Common myeloid progenitor, CD34-positive (primary cell): ENCODE measurements around the gene HSD11B1L.
"Not testable (repeated sequence)": the region's sequence is repeated elsewhere in the genome, so short reads cannot be mapped to it uniquely, and the experiment has no call there.

ENCODE experiments used
- CTCF ChIA-PET: fragments of 350-600 bp; sonication (Branson Sonifier 250); formaldehyde crosslinking; loops from one replicate; lab custom pipeline; 2021; ENCODE audit warnings: antibody characterized with exemption; lab: Charles Lee
- POLR2A ChIA-PET: fragments of 350-600 bp; sonication (Branson Sonifier 250); formaldehyde crosslinking; loops from one replicate; lab custom pipeline; 2021; ENCODE audit warnings: antibody characterized with exemption; lab: Charles Lee
- DNase-seq, 3 donors: peaks; one replicate each; pipeline versions ENCODE4 v3.0.0 to v3.0.0-alpha.2; 2013
- H3K27ac ChIP-seq, 2 experiments: 1 replicate in 1 of 2; 2 replicates in 1 of 2; pipeline ENCODE4 v1.7.0; 2013; ENCODE audit warnings: inconsistent platforms in 2 of 2, low read length in 2 of 2, mild to moderate bottlenecking in 2 of 2, low read depth in 1 of 2, moderate library complexity in 1 of 2; ENCODE audit not compliant: severe bottlenecking in 2 of 2, insufficient read depth in 1 of 2, poor library complexity in 1 of 2
- H3K27me3 ChIP-seq, 5 experiments: replicated peaks in 2 of 5; 1 replicate in 3 of 5; 2 replicates in 2 of 5; pipeline versions ENCODE4 v1.6.1 to v1.7.0; 2013; ENCODE audit warnings: low read length in 4 of 5, mild to moderate bottlenecking in 2 of 5, moderate library complexity in 2 of 5, inconsistent platforms in 1 of 5; ENCODE audit not compliant: insufficient read depth in 5 of 5, control insufficient read depth in 4 of 5
- H3K36me3 ChIP-seq, 4 experiments: 1 replicate in 2 of 4; 2 replicates in 2 of 4; pipeline versions ENCODE4 v1.6.1 to v1.7.0; 2013; ENCODE audit warnings: low read length in 3 of 4, control low read depth in 1 of 4, mild to moderate bottlenecking in 1 of 4; ENCODE audit not compliant: control insufficient read depth in 4 of 4, insufficient read depth in 4 of 4
- H3K4me1 ChIP-seq, 4 experiments: 1 replicate in 3 of 4; 2 replicates in 1 of 4; pipeline versions ENCODE4 v1.6.1 to v1.7.1; 2013; ENCODE audit warnings: low read length in 3 of 4, mild to moderate bottlenecking in 3 of 4, control low read depth in 1 of 4, inconsistent platforms in 1 of 4, moderate library complexity in 1 of 4; ENCODE audit not compliant: control insufficient read depth in 4 of 4, insufficient read depth in 4 of 4; ENCODE audit errors: control extremely low read depth in 1 of 4
- H3K4me3 ChIP-seq, 7 experiments: 1 replicate in 4 of 7; 2 replicates in 3 of 7; pipeline versions ENCODE4 v1.5.1 to v1.7.0; 2013; ENCODE audit warnings: mild to moderate bottlenecking in 7 of 7, low read length in 6 of 7, moderate library complexity in 6 of 7, inconsistent platforms in 2 of 7, low read depth in 2 of 7, control low read depth in 1 of 7; ENCODE audit not compliant: insufficient read depth in 4 of 7, control insufficient read depth in 1 of 7; ENCODE audit errors: extremely low read depth in 1 of 7
- H3K9me3 ChIP-seq, 5 experiments: 1 replicate in 4 of 5; 2 replicates in 1 of 5; pipeline versions ENCODE4 v1.6.1 to v1.7.1; 2013; ENCODE audit warnings: low read length in 4 of 5, mild to moderate bottlenecking in 2 of 5, inconsistent platforms in 1 of 5, low read depth in 1 of 5, moderate library complexity in 1 of 5; ENCODE audit not compliant: control insufficient read depth in 4 of 5, insufficient read depth in 2 of 5; ENCODE audit errors: control extremely low read depth in 1 of 5
- WGBS: methylation state at CpG from one replicate; pipeline ENCODE4 v1.1.5; 2013; ENCODE audit not compliant: insufficient coverage; 5-methylcytosine and 5-hydroxymethylcytosine counted together

The HSD11B1L gene

DNA sequence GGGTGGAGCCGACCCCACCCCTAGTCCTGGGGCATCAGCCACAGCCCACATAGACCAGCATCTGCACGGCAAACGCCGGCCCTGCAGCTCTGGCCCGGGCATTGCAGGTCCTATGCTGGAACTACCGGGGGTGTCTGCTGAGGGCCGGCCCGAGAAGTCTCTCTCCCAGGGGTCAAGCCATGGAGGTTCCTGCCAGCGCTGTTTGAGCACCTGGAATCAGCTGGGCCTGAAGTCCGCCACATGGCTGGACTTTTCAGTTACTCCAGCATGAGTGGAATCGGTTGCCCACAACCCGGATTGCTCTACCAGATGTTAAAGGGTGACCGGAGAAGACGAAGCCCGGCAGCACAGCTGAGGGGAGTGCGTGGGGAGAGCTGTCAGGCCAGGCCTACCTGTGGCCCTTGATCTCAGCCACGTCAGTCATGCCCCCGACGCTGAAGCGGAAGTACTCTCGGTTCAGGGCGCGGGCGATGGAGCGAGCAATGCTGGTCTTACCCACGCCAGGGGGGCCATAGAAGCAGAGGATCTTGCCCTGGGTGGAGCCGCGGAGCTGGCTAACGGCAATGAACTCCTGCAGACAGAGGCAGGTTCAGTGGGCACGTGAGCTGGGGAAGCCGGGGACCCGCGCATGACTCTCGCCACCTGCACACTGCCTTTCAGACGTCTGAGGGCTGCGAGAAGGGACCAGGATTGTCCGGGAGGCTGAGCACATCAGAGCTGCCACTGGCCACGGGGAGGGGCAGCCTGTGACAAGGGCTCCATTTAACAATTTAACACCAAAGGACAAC, 18.0 kb downstream of the HSD11B1L start:
- H3K36me3 ChIP-seq, result peaks cover 2 to 75% (median 55%) of the 10 kb centered on the region in 4 experiments
- no peaks in the 10 kb centered on the region for H3K4me1 ChIP-seq
- ChIA-PET CTCF (interaction anchor here (1.2 kb wide), 1 partner anchor 9 kb away, joined by 6 read pairs; the partner anchor contains the start of gene RPL36), POLR2A (interaction anchor here (0.6 kb wide), 1 partner anchor 11 kb away, joined by 5 read pairs; no protein-coding TSS in a partner anchor)
- no peak for DNase-seq
- WGBS, result 94% methylated on average over 35 of the region's 38 CpGs
- no peak overlapping the region for H3K27ac ChIP-seq
- H3K27me3 ChIP-seq, result no peaks in the 10 kb centered on the region
- H3K9me3 ChIP-seq, result peaks cover 0 to 3% (median 0%) of the 10 kb centered on the region in 5 experiments
- no peak overlapping the region for H3K4me3 ChIP-seq

DNA sequence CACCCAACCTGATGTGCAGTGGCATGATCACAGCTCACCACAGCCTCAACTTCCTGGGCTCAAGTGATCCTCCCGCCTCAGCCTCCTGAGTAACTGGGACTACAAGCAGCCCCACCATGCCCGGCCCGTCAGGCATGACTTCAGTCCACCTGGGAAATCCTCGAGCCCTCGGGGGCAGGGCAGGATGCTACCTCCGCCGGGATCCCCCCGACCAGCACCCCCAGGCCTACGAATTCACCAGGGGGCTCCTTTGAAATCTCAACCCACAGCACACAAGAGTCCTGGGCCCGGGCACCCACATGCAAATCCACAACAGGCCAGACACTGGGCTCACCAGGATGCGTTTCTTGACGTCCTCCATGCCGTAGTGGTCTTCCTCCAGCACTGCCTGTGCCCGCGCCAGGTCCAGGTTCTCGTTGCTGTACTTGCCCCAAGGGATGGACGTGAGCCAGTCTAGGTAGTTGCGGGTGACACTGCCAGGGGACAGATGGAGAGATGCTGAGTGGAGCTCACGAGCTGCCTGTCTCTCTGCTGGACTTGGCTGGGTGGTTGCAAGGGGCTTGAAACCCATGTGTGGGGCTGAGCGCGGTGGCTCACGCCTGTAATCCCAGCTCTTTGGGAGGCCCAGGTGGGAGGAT, 19.7 kb downstream of the HSD11B1L start:
- ChIA-PET POLR2A (no interaction called here), CTCF (interaction anchor here (1.5 kb wide), 1 partner anchor 11 kb away, joined by 4 read pairs; no protein-coding TSS in a partner anchor)
- 97% methylated on average over 19 of the region's 22 CpGs for WGBS
- Histone ChIP-seq H3K27me3 (no peaks in the 10 kb centered on the region), H3K9me3 (peaks cover 0 to 3% (median 0%) of the 10 kb centered on the region in 5 experiments), H3K27ac (no peak overlapping the region), H3K4me1 (no peaks in the 10 kb centered on the region), H3K4me3 (no peak overlapping the region), H3K36me3 (peaks cover 6 to 73% (median 51%) of the 10 kb centered on the region in 4 experiments)
- DNase-seq, result no peak

DNA sequence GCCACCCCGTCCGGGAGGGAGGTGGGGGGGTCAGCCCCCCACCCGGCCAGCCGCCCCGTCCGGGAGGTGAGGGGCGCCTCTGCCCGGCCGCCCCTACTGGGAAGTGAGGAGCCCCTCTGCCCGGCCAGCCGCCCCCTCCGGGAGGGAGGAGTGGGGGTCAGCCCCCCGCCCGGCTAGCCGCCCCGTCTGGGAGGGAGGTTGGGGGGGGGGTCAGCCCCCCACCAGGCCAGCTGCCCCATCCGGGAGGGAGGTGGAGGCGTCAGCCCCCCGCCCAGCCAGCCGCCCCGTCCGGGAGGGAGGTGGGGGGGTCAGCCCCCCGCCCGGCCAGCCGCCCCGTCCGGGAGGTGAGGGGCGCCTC, 21.2 kb downstream of the HSD11B1L start:
- H3K27ac ChIP-seq, POLR2A ChIA-PET, H3K27me3 ChIP-seq, DNase-seq, H3K9me3 ChIP-seq, H3K4me3 ChIP-seq, H3K4me1 ChIP-seq: not testable (repeated sequence)
- H3K36me3 ChIP-seq, result peaks cover 9 to 71% (median 54%) of the 10 kb centered on the region in 4 experiments
- WGBS, result no CpG with 5 or more reads among the region's 28 CpGs
- CTCF ChIA-PET, result interaction anchor here (1.0 kb wide), 1 partner anchor 12 kb away, joined by 3 read pairs; the partner anchor contains the start of gene RPL36

DNA sequence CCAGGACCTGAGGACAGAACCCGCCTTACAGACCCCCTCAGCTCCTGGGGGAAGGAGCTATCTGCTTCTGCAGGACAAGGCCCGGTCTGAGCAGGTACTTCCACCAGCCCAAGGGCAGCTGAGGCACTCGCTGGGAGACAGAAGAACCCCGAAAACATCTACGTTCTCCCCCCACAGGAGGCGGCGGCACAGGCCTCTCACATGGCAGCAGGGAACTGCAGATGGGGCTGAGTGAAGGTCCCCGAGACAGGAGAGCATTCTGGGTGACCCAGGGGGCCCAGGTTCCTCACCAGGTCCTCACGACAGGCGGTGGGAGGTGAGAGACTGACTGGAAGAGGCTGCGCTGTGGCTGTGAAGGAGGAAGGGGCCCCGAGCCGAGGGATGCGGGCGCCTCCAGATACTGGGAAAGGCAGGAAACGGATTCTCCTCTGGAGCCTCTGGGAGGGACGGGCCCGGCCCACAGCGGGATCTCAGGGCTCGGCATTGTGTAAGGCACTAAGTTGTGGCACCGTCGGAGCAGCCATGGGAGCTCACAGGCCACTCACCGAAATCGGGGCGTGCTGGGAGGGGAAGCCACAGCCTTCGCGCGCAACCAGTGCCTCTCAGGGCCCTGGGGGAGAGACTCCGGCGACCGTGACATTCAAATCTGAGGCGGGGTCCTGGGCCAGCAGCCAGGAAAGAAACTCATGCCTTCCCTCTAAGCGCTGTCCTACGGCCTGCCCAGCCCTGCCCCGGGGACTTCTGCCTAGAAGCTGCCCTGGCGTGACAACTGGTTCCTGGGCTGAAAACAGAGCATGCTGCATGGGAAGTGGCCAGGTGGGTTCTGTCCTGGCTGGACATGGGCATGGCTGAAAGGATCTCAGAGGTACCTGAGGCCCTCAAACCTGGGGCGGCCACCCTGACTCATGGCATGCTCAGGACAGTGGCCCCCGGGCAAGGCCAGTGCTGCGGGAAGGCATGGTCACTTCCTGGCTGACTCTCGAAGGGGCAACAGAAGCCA, 23.3 kb downstream of the HSD11B1L start:
- CTCF ChIA-PET, result interaction anchor here (0.7 kb wide), 1 partner anchor 1396 kb away, joined by 3 read pairs; no protein-coding TSS in a partner anchor

DNA sequence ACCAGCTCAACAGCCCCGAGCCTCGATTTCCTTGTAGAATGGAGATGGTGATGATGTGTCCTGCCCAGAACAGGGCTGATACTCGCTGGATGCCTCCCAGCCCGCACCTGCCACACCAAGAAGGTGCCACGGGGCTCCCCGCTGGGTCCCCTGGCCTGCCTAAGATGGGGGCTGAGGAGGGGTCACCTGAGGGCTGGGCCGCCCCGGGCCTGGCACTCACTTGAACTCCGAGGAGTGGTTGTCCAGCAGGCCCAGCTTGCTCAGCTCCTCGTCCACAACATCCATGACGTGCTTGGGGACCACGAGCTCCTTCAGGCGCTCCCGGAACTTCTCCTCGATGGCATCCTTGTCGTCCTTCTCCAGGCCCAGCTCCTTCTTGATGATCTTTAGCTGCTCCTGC, 24.7 kb downstream of the HSD11B1L start:
- peaks cover 0 to 3% (median 0%) of the 10 kb centered on the region in 5 experiments for H3K9me3 ChIP-seq
- H3K4me3 ChIP-seq, result no peak overlapping the region
- WGBS, result 97% methylated on average over 15 of the region's 16 CpGs
- ChIA-PET POLR2A (no interaction called here), CTCF (interaction anchor here (1.4 kb wide), 1 partner anchor 9 kb away, joined by 4 read pairs; no protein-coding TSS in a partner anchor)
- H3K27me3 ChIP-seq, result no peaks in the 10 kb centered on the region
- H3K4me1 ChIP-seq, result no peaks in the 10 kb centered on the region
- no peak overlapping the region for H3K27ac ChIP-seq
- no peak for DNase-seq
- peaks cover 9 to 67% (median 52%) of the 10 kb centered on the region in 4 experiments for H3K36me3 ChIP-seq

More for the DNA sequence above, 23.3 kb downstream of the HSD11B1L start:
- no peaks in the 10 kb centered on the region for H3K27me3 ChIP-seq
- no peak for DNase-seq
- no peak overlapping the region for H3K27ac ChIP-seq
- peaks cover 9 to 67% (median 55%) of the 10 kb centered on the region in 4 experiments for H3K36me3 ChIP-seq
- 98% methylated on average over 40 of the region's 40 CpGs for WGBS
- H3K4me1 ChIP-seq, result no peaks in the 10 kb centered on the region
- H3K9me3 ChIP-seq, result peaks cover 0 to 3% (median 0%) of the 10 kb centered on the region in 5 experiments
- no peak overlapping the region for H3K4me3 ChIP-seq
- POLR2A ChIA-PET, result interaction anchor here (0.7 kb wide), 1 partner anchor 109 kb away, joined by 3 read pairs; no protein-coding TSS in a partner anchor

DNA sequence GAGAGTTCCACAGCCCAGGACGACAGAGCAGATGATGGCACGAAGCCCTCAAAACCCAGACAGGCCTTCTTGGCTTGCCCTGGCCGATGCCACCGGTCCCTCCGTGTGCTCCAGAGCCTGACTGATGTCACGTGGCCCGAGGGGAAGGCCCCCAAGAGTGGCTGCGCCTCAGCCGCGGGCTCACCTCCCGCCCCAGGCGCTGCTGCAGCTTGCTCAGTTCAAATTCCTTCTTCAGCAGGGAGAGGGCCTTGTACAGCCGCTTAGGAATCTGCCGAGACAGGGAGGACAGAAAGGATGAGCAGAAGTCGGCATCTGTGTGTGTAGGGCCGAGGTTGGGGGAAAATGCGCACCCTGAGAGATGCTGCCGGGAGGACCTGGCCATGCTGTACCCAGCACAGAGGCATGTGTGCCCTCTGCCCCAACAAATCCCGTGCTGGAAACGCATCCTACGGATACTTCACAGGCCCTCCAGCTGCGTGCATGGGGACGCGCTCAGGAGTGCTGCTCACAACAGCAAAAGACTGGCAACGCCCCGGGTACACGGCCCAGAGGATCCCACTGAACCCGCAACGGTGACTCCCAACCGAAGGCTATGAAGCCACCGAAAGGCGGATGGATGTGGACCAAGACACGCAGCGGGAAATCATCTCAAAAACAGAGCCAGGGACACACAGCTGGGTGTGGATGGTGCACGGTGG, 26.2 kb downstream of the HSD11B1L start:
- 96% methylated on average over 31 of the region's 35 CpGs for WGBS
- POLR2A ChIA-PET, result interaction anchor here (1.0 kb wide), 1 partner anchor 13 kb away, joined by 4 read pairs; the partner anchor contains the start of gene LONP1
- Histone ChIP-seq H3K36me3 (peaks cover 19 to 74% (median 61%) of the 10 kb centered on the region in 4 experiments), H3K27me3 (no peaks in the 10 kb centered on the region), H3K9me3 (no peaks in the 10 kb centered on the region), H3K4me1 (no peaks in the 10 kb centered on the region), H3K4me3 (no peak overlapping the region), H3K27ac (no peak overlapping the region)
- CTCF ChIA-PET, result interaction anchor here (1.4 kb wide), 1 partner anchor 7 kb away, joined by 4 read pairs; no protein-coding TSS in a partner anchor
- DNase-seq, result no peak
